Keratinocyte (primary cell): ENCODE results near the gene NIPAL4. TPM values are rescaled to one million over a fixed set of nuclear protein-coding genes. Genes with fewer than 3 reads are reported as not detected.

Experiments
- DNase-seq: peaks from one replicate; pipeline ENCODE4 v3.0.0-alpha.2; 2011; ENCODE audit warnings: low read depth, missing footprints, low spot score
- FAIRE-seq: peaks from 2 replicates; lab custom pipeline; 2011; peaks lifted over from hg19 to GRCh38; lab: Jason Lieb, UNC
- H2AFZ ChIP-seq: 2 replicates; pipeline ENCODE4 v1.6.0; 2012; ENCODE audit warnings: low read length, control low read depth, inconsistent platforms; ENCODE audit not compliant: control insufficient read depth
- H3K27ac ChIP-seq: 2 replicates; pipeline ENCODE4 v1.5.1; 2011; ENCODE audit warnings: low read length; ENCODE audit not compliant: control insufficient read depth, insufficient read depth
- H3K27me3 ChIP-seq: 3 replicates; pipeline ENCODE4 v1.6.0; 2011; ENCODE audit warnings: low read length; ENCODE audit not compliant: control insufficient read depth, insufficient read depth; ENCODE audit errors: extremely low read depth
- H3K36me3 ChIP-seq, 2 experiments: 2 replicates in 1 of 2; 3 replicates in 1 of 2; pipeline ENCODE4 v1.5.1; 2011; ENCODE audit warnings: low read length in 2 of 2, mild to moderate bottlenecking in 1 of 2; ENCODE audit not compliant: control insufficient read depth in 2 of 2, insufficient read depth in 2 of 2; ENCODE audit errors: extremely low read depth in 1 of 2
- H3K4me1 ChIP-seq: 3 replicates; pipeline ENCODE4 v1.5.1; 2011; ENCODE audit warnings: low read length; ENCODE audit not compliant: control insufficient read depth, insufficient read depth; ENCODE audit errors: extremely low read depth
- H3K4me2 ChIP-seq: 3 replicates; pipeline ENCODE4 v1.6.0; 2011; ENCODE audit warnings: low read depth, low read length; ENCODE audit not compliant: control insufficient read depth, insufficient read depth; ENCODE audit errors: extremely low read depth
- H3K4me3 ChIP-seq, 3 experiments: fragments of 200-600 bp in 1 of 3; sonication (generic) in 1 of 3; 2 replicates in 2 of 3; 3 replicates in 1 of 3; pipeline ENCODE4 v1.5.1; 2011 to 2016; ENCODE audit warnings: low read length in 3 of 3, mild to moderate bottlenecking in 3 of 3, control low read depth in 2 of 3, inconsistent platforms in 1 of 3, low read depth in 1 of 3, mixed read lengths in 1 of 3, mixed run types in 1 of 3, moderate library complexity in 1 of 3; ENCODE audit not compliant: control insufficient read depth in 2 of 3, insufficient read depth in 2 of 3; ENCODE audit errors: extremely low read depth in 1 of 3
- H3K79me2 ChIP-seq: 2 replicates; pipeline ENCODE4 v1.6.0; 2012; ENCODE audit warnings: low read length; ENCODE audit not compliant: control insufficient read depth, insufficient read depth
- H3K9ac ChIP-seq: 3 replicates; pipeline ENCODE4 v1.6.0; 2011; ENCODE audit warnings: low read length; ENCODE audit not compliant: control insufficient read depth, insufficient read depth; ENCODE audit errors: extremely low read depth
- H3K9me1 ChIP-seq: 3 replicates; pipeline ENCODE4 v1.6.0; 2011; ENCODE audit warnings: low read length; ENCODE audit not compliant: control insufficient read depth, insufficient read depth; ENCODE audit errors: extremely low read depth
- H3K9me3 ChIP-seq: 2 replicates; pipeline ENCODE4 v1.5.1; 2012; ENCODE audit warnings: low read depth, low read length; ENCODE audit not compliant: control insufficient read depth
- H4K20me1 ChIP-seq: 3 replicates; pipeline ENCODE4 v1.6.0; 2011; ENCODE audit warnings: low read length; ENCODE audit not compliant: control insufficient read depth, insufficient read depth; ENCODE audit errors: extremely low read depth
- EZH2 ChIP-seq: IDR thresholded peaks from one replicate; pipeline ENCODE4 v1.6.1; 2012; ENCODE audit warnings: inconsistent platforms, mild to moderate bottlenecking, low read length, moderate library complexity
- dilution Hi-C: fragments of 300-500 bp; cut with MboI; formaldehyde crosslinking; loops from one replicate; pipeline ENCODE4 v1.7.0; 2020; ENCODE audit warnings: low sequenced_read_pairs; ENCODE audit not compliant: extremely low pct_ligation_motif_present
- polyA plus RNA-seq, 5 experiments: library from polyadenylated mRNA; depleted of rRNA in 3 of 5; stranded (reverse) in 3 of 5; stranded (forward) in 1 of 5; unstranded in 1 of 5; fragments of >200 nt; gene quantifications; 1 replicate in 1 of 5; 2 replicates in 3 of 5; 3 replicates in 1 of 5; pipeline versions ENCODE4 v1.2.1 to v1.2.3, GENCODE V29; 2011 to 2012; ENCODE audit warnings: missing spikeins in 2 of 5, low read depth in 1 of 5, low replicate concordance in 1 of 5
- TF ChIP-seq, protein P1 (sequence below), 3 experiments: IDR thresholded peaks in 1 of 3; conservative IDR thresholded peaks in 1 of 3; optimal IDR thresholded peaks in 1 of 3; 2 replicates in 2 of 3; 3 replicates in 1 of 3; pipeline versions ENCODE3 to v1.5.1; 2011; ENCODE audit warnings: low read length in 3 of 3, mild to moderate bottlenecking in 3 of 3, moderate library complexity in 2 of 3, control low read depth in 1 of 3, inconsistent platforms in 1 of 3; ENCODE audit not compliant: insufficient read depth in 2 of 3; ENCODE audit errors: extremely low read depth in 1 of 3

Gene NIPAL4
- polyA plus RNA-seq, 1 donor (not counting 4 experiments of a cell fraction or from before 2014, with no cell fraction given), result 10.3 TPM

DNA sequence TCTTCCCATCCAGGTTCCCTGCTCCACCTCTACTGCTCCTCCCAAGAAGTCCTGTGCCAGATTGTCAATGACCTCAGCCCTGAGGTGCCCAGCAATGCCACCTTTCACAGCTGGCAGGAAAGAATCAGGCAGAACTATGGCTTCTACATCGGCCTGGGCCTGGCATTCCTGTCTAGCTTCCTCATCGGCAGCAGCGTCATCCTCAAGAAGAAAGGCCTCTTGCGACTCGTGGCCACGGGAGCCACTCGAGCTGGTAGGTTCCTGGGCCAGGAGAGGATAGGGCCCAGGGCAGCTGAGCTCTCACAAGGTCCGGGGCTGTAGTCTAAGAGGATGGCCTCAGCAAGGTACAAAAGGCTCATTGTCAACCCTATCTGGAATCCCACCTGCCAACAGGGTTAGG lies 3.1 kb downstream of the NIPAL4 start:
- Histone ChIP-seq H3K4me1 (peaks cover 45% of the 10 kb centered on the region), H3K79me2 (no peaks in the 10 kb centered on the region), H2AFZ (no peak overlapping the region), H3K4me3 (peak overlapping the region in 2 of 3 experiments; percentile 25 to 41), H3K9me1 (no peaks in the 10 kb centered on the region), H3K9ac (peak overlapping the region; percentile 75), H4K20me1 (no peaks in the 10 kb centered on the region), H3K27ac (peak overlapping the region; percentile 98), H3K36me3 (peaks cover 1 to 34% of the 10 kb centered on the region in 2 experiments), H3K9me3 (no peaks in the 10 kb centered on the region), H3K4me2 (peak overlapping the region; percentile 68), H3K27me3 (no peaks in the 10 kb centered on the region)
- TF ChIP-seq, protein P1, sequence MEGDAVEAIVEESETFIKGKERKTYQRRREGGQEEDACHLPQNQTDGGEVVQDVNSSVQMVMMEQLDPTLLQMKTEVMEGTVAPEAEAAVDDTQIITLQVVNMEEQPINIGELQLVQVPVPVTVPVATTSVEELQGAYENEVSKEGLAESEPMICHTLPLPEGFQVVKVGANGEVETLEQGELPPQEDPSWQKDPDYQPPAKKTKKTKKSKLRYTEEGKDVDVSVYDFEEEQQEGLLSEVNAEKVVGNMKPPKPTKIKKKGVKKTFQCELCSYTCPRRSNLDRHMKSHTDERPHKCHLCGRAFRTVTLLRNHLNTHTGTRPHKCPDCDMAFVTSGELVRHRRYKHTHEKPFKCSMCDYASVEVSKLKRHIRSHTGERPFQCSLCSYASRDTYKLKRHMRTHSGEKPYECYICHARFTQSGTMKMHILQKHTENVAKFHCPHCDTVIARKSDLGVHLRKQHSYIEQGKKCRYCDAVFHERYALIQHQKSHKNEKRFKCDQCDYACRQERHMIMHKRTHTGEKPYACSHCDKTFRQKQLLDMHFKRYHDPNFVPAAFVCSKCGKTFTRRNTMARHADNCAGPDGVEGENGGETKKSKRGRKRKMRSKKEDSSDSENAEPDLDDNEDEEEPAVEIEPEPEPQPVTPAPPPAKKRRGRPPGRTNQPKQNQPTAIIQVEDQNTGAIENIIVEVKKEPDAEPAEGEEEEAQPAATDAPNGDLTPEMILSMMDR (optimal IDR thresholded peaks at IDR 0.05 in 1 of 3, IDR thresholded peaks at IDR 0.05 in 1 of 3, conservative IDR thresholded peaks at IDR 0.05 in 1 of 3; ENCODE audit: extremely low read depth in 1 of 3, insufficient read depth in 2 of 3, low read length in 3 of 3), result no peak
- no peak for TF ChIP-seq EZH2
- DNase-seq (no peak), FAIRE-seq (peak; percentile 13)
- dilution Hi-C loops, result no loop called here

GRCh38 chr5:157463621-157464518 lies 3.9 kb downstream of the NIPAL4 start:
- H3K9me3 ChIP-seq, result no peaks in the 10 kb centered on the region
- peak overlapping the region in 2 of 3 experiments; percentile 25 to 41 for H3K4me3 ChIP-seq
- peak overlapping the region; percentile 98 for H3K27ac ChIP-seq
- H3K27me3 ChIP-seq, result no peaks in the 10 kb centered on the region
- TF ChIP-seq, protein P1 (optimal IDR thresholded peaks at IDR 0.05 in 1 of 3, IDR thresholded peaks at IDR 0.05 in 1 of 3, conservative IDR thresholded peaks at IDR 0.05 in 1 of 3; ENCODE audit: extremely low read depth in 1 of 3, insufficient read depth in 2 of 3, low read length in 3 of 3), result no peak
- no peak for TF ChIP-seq EZH2
- no peak overlapping the region for H2AFZ ChIP-seq
- peak overlapping the region; percentile 75 for H3K9ac ChIP-seq
- dilution Hi-C loops, result no loop called here
- peak overlapping the region; percentile 68 for H3K4me2 ChIP-seq
- no peaks in the 10 kb centered on the region for H3K9me1 ChIP-seq
- no peaks in the 10 kb centered on the region for H4K20me1 ChIP-seq
- no peaks in the 10 kb centered on the region for H3K79me2 ChIP-seq
- peak; percentile 87 for DNase-seq
- H3K36me3 ChIP-seq, result peaks cover 4 to 36% of the 10 kb centered on the region in 2 experiments
- peak; percentile 95 for FAIRE-seq
- peaks cover 45% of the 10 kb centered on the region for H3K4me1 ChIP-seq
